HG02571 (cell line): Measurements from ENCODE around the gene USP21.

Experiments used
- ATAC-seq: cut with Tn5 transposase; IDR thresholded peaks from one replicate; pipeline ENCODE4 v1.9.1; 2021; ENCODE audit warnings: mild to moderate bottlenecking, moderate library complexity; ENCODE audit not compliant: unreplicated experiment

Gene USP21

DNA sequence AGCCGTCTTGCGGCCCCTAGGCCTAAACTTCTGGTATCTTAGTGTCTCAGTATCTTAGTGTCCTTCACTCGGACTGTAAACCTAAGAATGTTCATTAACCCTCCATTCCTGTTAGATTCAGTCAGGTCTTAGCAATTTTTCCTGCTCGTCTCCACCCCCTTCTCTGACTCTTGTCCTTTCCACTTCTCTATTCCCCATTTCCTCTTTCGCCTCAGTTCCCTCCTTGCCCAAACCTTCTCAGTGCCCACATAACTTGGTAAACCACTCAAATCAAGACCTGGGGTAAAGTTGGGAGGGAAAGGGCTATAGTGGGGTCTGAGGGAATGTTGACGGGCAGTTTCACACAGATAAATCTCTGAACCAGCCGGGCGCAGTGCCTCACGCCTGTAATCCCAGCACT is 55.1 kb downstream of the USP21 start:
- ATAC-seq, result no peak

DNA sequence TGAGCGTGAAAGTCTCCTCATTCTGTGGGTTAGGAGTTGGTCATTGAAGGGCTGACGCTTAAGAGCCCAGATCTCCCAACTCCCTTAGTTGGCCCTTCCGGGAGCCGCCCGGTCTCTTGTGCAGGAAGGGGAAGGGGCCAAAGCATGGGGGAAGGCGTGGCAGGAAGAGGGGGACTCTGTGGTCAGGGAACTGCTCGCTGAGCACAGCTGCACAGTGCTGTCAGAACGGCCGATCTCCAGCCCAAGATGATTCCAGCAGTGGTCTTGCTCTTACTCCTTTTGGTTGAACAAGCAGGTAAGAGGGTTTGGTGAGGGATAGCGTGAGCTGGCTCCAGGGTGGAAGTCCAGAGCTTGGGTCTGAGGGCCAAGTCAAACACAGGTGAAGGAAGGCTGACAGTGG is 55.8 kb downstream of the USP21 start, which contains the start of gene FCER1G:
TSS of gene FCER1G (plus strand) at position 220 of the 400 bp plus-strand sequence. CDS start at position 247, 27 bp downstream.
- no peak for ATAC-seq
